GM23338 (cell line): ENCODE results near the gene PCNX1. TPM values are rescaled to one million over a fixed set of nuclear protein-coding genes. Genes with fewer than 3 reads are reported as not detected.

ENCODE experiments used
- EZH2 ChIP-seq: fragments of 200-600 bp; sonication (generic); IDR thresholded peaks from one replicate; pipeline ENCODE4 v1.8.0; 2017; ENCODE audit warnings: antibody characterized with exemption, mild to moderate bottlenecking, low read depth; ENCODE audit not compliant: unreplicated experiment
- JUNB ChIP-seq: IDR thresholded peaks from one replicate; pipeline ENCODE4 v1.6.1; 2016; ENCODE audit warnings: antibody characterized with exemption; ENCODE audit not compliant: unreplicated experiment
- NANOG ChIP-seq: IDR thresholded peaks from 2 replicates; pipeline ENCODE4 v1.6.1; 2016; ENCODE audit warnings: antibody characterized with exemption, borderline replicate concordance
- ZNF114 ChIP-seq: fragments of 250-450 bp; sonication (Bioruptor Pico); IDR thresholded peaks from 2 replicates; pipeline ENCODE4 v1.5.0; 2020; ENCODE audit warnings: mild to moderate bottlenecking, moderate library complexity
- ZNF331 ChIP-seq: fragments of 250-450 bp; sonication (Bioruptor Pico); IDR thresholded peaks from 2 replicates; pipeline ENCODE4 v1.5.0; 2020; ENCODE audit warnings: low read depth, mild to moderate bottlenecking, moderate library complexity
- polyA plus RNA-seq: library from polyadenylated mRNA; unstranded; fragments of >200 nt; fragmentation: Nextera tagmentation; extraction: Ambion mirVana; gene quantifications from 2 replicates; pipeline ENCODE4 v1.2.1, GENCODE V29; 2016
- small RNA-seq: library from RNA; depleted of rRNA; stranded (forward); fragments of <200 nt; gene quantifications from one replicate; pipeline ENCODE3, GENCODE V24; 2014; ENCODE audit warnings: low replicate concordance
- total RNA-seq: library from RNA; depleted of rRNA; stranded (reverse); fragments of >200 nt; shearing (Covaris generic); gene quantifications from 2 replicates; pipeline ENCODE4 v1.2.3, GENCODE V29; 2014; rRNA removed
- TF ChIP-seq, protein P1 (sequence below): IDR thresholded peaks from one replicate; pipeline ENCODE4 v1.6.1; 2018; ENCODE audit warnings: antibody characterized with exemption; ENCODE audit not compliant: unreplicated experiment
- TF ChIP-seq, protein P2 (sequence below), 2 experiments: fragments of 200-600 bp in 1 of 2; sonication (generic) in 1 of 2; conservative IDR thresholded peaks; 2 replicates each; pipeline versions ENCODE4 v1.5.1 to v1.6.1; 2016 to 2017; ENCODE audit warnings: antibody characterized with exemption in 2 of 2, low read depth in 2 of 2, mild to moderate bottlenecking in 2 of 2, moderate library complexity in 1 of 2
- TF ChIP-seq, protein P3 (sequence below): IDR thresholded peaks from 2 replicates; pipeline ENCODE4 v1.6.1; 2016; ENCODE audit warnings: antibody characterized with exemption

PCNX1 gene
- total and polyA plus RNA-seq, 2 experiments from 2014 or later = 19.4 to 53.1 TPM

GRCh38 chr14:71163842-71164629, 256.8 kb downstream of the PCNX1 start (continued):
- TF ChIP-seq, protein P1, sequence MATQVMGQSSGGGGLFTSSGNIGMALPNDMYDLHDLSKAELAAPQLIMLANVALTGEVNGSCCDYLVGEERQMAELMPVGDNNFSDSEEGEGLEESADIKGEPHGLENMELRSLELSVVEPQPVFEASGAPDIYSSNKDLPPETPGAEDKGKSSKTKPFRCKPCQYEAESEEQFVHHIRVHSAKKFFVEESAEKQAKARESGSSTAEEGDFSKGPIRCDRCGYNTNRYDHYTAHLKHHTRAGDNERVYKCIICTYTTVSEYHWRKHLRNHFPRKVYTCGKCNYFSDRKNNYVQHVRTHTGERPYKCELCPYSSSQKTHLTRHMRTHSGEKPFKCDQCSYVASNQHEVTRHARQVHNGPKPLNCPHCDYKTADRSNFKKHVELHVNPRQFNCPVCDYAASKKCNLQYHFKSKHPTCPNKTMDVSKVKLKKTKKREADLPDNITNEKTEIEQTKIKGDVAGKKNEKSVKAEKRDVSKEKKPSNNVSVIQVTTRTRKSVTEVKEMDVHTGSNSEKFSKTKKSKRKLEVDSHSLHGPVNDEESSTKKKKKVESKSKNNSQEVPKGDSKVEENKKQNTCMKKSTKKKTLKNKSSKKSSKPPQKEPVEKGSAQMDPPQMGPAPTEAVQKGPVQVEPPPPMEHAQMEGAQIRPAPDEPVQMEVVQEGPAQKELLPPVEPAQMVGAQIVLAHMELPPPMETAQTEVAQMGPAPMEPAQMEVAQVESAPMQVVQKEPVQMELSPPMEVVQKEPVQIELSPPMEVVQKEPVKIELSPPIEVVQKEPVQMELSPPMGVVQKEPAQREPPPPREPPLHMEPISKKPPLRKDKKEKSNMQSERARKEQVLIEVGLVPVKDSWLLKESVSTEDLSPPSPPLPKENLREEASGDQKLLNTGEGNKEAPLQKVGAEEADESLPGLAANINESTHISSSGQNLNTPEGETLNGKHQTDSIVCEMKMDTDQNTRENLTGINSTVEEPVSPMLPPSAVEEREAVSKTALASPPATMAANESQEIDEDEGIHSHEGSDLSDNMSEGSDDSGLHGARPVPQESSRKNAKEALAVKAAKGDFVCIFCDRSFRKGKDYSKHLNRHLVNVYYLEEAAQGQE = no peak
- TF ChIP-seq ZNF114 (CRISPR knock-in tag) (no peak), ZNF331 (CRISPR knock-in tag) (no peak), EZH2 (no peak), JUNB (no peak), NANOG (no peak)
- TF ChIP-seq, protein P2, sequence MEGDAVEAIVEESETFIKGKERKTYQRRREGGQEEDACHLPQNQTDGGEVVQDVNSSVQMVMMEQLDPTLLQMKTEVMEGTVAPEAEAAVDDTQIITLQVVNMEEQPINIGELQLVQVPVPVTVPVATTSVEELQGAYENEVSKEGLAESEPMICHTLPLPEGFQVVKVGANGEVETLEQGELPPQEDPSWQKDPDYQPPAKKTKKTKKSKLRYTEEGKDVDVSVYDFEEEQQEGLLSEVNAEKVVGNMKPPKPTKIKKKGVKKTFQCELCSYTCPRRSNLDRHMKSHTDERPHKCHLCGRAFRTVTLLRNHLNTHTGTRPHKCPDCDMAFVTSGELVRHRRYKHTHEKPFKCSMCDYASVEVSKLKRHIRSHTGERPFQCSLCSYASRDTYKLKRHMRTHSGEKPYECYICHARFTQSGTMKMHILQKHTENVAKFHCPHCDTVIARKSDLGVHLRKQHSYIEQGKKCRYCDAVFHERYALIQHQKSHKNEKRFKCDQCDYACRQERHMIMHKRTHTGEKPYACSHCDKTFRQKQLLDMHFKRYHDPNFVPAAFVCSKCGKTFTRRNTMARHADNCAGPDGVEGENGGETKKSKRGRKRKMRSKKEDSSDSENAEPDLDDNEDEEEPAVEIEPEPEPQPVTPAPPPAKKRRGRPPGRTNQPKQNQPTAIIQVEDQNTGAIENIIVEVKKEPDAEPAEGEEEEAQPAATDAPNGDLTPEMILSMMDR (conservative IDR thresholded peaks at IDR 0.05; ENCODE audit: low read depth in 2 of 2) = no peak
- TF ChIP-seq, protein P3, sequence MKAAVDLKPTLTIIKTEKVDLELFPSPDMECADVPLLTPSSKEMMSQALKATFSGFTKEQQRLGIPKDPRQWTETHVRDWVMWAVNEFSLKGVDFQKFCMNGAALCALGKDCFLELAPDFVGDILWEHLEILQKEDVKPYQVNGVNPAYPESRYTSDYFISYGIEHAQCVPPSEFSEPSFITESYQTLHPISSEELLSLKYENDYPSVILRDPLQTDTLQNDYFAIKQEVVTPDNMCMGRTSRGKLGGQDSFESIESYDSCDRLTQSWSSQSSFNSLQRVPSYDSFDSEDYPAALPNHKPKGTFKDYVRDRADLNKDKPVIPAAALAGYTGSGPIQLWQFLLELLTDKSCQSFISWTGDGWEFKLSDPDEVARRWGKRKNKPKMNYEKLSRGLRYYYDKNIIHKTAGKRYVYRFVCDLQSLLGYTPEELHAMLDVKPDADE = no peak

Small RNAs within 50 kb of the gene (small RNA-seq; reads per million reads assigned to genes)
- not detected for gene AC005230.1
- gene GTF3AP2 = not detected

Other genes with a start within 250 kb of the PCNX1 start
- gene MAP3K9, start 97.9 kb upstream of the PCNX1 start, total RNA-seq = 30.8 and 37.5 TPM in 2 replicates
- gene MAP3K9, start 97.9 kb upstream of the PCNX1 start, polyA plus RNA-seq = 5.3 and 5.8 TPM in 2 replicates